GM21529 (cell line): Measurements from ENCODE around the gene TTLL12.

Experiments used
- ATAC-seq: cut with Tn5 transposase; IDR thresholded peaks from one replicate; pipeline ENCODE4 v1.9.1; 2021; ENCODE audit not compliant: unreplicated experiment

The TTLL12 gene

DNA sequence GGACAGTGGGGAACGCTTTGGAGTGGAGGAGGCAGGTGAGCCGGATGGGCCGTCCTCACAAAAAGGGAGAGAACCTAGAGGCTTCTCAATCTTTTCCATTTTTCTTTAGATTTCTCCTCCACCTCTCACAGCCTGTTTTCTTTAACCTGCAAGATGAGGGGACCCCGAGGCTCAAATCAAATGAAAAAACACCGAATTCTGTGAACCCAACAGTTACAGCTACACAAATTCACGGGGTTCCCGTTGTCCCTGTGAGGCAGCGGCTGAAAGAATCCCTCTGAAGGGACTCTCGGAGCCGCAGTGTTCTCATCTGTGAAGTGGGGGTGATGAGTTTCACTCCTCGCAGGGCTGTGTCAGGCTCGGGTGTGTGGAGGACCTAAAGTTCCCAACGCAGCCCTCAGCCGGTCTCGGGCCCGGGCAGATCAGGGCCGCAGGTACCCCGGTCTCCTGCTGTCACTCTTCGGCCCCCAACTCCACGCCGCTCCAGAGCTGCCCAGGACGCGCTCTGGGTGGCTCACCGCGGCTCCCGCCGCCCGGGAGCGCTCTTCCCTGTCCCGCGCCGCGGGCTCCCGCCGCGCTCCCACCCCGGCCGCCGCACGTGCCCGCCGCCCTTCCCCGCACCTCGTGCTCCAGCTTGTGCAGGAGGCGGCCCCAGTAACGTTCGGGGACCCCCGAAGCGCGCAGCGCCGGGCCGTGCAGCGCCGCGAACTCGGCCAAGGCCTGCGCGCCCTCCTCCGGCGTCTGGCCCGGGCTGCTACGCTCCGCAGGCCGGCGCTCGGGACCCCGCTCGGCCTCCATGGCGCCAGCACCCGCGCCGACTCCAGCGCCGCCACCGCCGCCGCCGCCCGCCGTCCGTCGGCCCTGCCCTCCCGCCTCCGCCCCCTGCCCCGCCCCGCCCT lies at the start of gene TTLL12:
TSS of gene TTLL12 (minus strand) at position 863 of the 899 bp plus-strand sequence. CDS start at position 798, 65 bp downstream.
- ATAC-seq = peak; percentile 37

DNA sequence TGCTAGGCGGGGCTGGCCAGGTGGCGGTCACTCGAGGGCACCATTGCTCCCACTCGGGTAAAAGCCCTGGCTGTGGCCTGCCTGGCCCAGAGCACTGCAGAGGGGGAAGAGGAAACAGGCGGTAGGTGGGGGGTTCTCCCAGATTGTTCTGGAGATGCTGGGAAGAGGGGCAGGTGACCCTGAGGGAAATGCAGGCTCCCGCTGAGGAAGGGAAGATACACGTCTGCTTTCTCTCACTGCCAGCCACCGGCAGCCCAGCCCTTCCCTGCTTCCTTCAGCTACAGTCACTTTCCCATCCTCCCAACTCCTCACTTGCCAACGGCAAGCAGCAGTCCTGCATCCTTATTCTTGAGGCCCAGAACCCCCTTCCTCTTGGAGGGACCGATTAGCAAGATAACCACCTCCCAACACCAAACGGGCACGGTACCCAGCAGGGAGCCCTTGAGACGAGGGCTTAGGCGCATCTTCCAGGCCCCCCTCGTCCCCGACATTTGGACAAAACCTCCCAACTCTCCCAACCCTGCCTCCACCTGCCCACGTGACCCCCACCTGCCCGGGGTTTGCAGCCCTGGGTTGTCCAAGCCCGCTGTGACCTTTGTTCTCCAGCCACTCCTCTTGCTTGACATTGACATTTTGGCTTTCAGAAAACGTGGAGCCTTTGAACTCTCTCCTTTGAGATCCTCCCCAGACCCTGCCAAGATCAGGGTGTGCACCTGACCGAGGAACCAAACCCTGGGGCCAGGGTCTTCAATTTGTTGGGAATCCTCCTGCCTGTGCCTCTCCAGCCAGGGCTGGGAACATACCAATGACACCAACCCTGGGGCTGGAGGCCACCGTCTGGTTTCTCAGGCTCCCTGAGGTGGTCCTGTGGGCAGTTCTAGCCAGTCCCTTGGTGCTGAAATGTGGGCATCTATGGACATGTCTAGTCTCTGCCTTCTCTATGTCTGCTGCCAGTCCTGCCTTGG lies 48.8 kb upstream of the TTLL12 start:
- no peak for ATAC-seq

DNA sequence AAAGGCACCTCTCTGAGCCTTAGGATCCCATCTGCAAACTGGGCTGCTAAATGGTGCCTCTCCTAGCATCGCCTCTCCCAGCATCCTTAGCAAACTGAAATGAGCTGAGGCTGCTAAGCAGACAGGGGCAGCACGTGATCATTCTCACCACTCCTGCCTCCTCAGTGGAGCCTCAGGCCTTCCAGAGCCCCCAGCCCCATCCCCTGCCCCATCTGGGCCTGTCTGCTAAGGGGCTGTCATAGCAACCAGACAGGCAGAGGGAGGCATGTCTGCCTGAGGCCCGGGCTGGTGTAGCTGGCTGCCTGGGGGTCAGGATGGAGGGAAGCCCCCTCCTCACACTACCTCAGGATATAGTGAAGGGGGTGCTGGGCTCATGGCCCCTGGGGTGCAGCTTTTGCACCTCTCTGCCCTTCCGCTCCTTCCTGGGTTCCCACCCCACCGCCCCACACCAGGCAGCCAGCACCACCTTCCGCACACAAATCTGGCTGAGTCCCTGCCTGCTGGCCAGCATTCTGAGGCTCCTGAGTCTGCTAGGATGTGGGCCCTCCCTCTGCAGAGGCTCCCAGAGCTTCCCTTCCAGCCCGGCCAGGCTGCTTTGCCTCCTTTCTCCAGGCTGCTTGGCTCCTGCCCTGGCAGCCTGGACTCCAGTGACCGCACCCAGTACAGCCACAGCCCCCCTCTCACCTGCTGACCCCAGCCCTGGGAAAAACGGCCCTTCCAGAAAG lies 47.5 kb upstream of the TTLL12 start:
- ATAC-seq = no peak

DNA sequence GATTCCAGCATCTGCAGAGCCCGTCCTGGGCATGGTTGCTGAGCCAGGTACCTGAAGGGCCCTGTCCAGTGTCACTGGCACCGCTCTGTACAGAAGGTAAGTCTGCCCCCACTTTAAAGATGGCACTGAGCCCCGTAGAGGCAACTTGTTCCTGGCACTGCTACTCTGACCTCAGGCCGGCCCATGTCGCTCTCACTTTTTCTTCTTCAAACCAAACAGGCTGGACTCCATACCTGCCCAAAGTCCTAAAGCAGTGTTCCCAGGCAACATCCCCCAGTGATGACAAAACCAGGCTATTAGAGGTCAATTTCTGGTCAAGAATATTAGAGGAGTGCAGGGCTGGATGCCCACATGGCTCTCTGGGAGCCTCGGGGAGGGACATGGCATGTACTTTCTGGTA lies 46.6 kb upstream of the TTLL12 start:
- ATAC-seq = no peak

DNA sequence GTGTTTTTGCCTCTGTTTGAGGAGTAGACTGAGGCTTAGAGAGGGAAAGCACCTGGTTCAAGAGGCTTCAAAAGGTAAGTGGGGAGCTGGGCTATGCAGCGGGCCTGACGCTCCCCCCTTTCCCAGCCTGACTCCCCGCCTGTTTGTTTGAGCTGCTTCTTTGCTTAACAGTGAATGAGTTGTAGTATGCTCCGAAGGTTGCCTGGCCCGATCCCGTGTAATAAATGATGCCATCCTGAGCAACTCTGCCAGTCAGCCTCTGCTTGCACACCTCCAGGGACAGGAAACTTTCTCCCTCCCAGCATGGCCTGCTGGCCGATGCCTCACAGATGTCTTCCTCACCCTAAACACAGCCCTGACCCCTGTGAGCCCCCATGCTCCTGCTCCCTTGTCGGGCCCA lies 45.5 kb upstream of the TTLL12 start:
- ATAC-seq = no peak

DNA sequence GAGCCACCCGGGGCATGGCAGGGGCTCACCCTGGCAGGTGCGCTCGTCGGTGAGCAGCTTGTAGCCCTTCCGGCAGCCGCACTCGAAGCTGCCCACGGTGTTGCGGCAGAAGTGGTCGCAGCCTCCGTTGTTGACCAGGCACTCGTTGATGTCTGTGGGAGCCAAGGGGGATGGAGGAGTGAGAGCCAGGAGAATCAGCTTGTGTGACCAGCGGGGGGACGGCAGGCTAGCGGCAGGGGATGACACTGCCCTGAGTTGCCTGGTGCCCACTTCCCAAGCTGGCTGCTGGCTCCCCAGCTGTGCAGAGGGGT lies 44.7 kb upstream of the TTLL12 start:
- no peak for ATAC-seq

DNA sequence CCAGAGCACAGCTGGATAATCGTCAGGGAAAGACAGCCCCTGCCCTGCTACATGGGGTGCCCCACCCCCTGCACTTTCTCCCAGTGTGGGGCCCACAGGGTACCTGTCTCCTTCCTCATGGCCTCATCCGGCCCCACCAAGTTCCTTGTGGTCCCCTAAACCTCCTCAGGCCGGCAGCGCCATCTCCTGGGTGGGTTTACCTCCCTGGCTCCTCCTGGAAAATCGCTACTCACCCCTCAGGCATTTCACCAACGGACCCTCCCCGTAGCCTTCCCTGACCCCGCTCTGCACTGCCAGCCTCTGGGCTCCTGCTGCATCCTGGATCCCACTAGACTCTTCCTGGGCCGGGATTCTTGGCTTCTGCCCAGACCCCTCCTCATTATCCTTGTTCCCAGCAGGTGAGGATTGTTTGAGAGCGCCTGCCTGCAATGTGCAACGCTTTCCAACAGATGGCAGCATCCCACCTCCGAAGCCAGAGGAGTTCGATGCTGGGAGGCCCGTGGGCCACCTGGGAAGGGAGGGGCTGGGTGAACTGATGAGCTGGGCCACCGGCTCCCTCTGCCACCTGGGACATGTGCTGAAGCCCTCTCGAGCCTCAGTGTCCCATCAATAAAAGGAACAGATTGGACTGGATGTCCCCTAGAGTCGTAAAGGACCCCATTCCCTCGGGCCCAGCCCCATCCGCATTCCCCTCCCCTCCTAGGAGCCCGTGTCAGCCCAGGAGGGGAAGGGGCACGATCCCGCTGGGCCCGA lies 44.2 kb upstream of the TTLL12 start:
- no peak for ATAC-seq

DNA sequence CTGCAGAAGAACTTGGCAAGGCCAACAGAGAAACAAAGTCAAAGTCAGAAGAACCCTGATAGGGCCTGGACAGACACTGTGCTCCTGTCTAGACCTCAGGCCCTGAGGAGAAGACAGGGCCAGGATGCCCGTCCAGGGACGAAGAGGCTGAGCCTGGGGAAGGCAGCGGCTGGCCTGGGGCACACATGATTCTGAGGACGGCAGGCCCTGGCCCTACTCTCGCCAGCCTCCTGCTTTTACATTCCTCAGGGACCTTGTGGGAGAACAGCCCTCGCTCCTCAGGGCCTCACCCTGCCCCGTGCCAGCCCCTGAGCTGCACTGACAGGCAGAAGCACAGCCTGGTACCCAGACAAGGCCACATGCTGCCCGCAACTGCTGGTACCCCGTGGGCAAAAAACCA lies 43.6 kb upstream of the TTLL12 start:
- no peak for ATAC-seq

DNA sequence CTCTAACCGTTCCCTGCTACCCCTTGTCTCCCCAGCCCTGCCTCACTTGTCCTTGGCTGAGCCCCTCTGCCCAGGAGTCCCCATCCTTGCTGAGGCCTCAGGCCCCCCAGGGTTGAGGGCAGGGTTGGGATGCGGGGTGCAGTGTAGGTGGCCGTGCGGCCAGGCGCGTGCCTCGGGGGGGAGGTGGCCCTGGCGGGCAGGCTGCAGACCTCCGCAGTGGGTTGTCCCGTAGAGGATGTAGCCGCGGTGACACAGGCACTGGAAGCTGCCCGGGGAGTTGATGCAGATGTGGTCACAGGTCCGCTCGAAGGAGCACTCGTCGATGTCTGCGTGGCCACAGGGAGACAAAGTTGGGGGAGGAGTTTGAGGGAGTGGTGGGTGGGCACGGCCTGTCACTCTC lies 41.9 kb upstream of the TTLL12 start:
- ATAC-seq = no peak

DNA sequence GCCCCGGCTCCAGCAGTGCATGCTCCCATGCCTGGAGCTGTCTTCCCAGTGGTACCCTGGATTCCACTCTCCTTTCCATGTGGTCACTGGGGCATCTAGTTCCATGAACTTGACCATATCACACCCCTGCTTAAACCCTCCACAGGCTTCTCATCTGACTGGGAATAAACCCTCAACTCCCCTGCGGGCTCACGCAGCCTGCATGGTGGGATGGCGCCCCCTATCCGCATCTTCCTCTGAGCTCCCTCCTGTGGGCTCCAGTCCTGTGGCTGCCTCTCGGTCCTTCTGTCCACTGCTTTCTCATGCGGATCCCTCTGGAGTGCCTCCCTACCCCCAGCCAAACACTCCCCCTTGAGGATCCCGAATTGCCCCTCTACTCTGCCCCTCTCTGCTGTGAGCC lies 41.4 kb upstream of the TTLL12 start:
- ATAC-seq = no peak

DNA sequence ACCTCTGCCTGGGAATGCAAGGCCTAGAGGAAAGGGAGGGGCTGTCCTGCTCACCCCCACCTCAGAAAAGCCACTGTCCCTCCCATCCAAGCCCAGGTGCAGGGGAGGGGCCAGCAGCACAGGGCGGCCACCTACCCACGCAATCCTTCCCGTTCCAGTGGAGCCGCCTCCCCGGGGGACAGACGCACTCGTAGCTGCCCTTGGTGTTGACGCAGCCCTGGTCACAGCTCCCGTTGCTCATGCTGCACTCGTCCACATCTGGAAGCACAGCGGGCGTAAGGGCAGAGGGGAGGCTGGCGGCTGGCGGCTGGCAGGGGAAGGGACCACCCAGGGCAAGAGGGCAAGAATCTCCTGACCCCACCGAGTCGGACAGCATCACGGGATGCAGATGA lies 40.3 kb upstream of the TTLL12 start:
- no peak for ATAC-seq

DNA sequence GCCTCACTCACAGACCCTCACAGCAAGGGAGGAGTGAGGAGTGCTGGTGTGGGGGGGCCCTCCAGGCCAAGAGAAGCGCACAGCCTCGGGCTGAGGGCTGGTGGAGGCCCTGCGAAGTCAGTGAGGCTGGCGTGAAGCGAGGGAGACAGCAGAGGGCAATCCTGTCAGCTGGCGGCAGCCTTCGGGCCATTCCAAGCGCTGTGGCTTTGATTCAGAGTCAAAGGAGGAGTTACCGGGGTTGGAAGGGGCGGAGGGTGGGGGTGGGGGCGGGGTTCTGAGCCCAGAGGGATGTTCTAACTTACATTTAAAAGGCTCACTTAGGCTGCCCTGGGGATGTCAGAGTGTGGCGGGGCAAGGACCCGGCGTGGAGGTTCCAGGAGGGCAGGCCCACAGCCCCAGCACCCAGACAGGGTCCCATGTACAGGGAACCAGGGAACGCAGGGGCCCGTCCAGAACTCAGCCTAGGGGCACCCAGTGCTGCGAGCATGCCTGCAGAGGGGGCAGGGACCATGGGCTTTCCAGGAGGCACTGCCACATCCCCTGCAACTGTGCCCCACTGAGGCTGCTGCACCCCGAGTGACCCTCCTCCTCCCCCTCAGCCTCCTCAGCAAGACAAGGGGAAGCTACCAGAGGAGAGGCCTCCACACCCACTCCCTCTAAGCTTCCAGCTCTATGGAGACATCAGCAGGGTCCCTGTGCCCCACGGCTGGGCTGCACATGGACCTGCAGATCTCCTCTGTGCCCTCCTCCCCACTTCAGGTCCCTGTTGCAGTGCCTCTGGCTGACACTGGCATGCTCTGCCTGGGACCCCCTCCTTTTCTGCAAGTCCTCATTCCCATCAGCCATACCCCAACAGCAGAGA lies 39.7 kb upstream of the TTLL12 start:
- no peak for ATAC-seq

DNA sequence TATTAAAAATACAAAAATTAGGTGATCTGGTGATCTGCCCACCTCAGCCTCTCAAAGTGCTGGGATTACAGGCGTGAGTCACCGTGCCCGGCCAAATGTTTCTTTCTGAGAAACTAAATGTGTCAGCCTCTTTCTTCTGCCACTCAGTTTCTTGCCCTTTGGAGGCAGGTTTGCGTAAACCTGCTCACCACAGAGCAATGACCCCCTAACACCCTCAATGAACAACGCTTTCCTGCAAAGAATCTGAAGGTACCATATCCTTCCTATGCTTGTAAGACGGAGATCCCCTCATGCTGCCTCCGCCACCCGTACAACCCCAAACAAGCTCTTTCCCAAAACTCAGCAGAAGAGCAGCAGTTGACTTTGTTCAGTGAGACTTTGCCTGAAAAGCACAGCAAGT lies 38.7 kb upstream of the TTLL12 start:
- no peak for ATAC-seq

DNA sequence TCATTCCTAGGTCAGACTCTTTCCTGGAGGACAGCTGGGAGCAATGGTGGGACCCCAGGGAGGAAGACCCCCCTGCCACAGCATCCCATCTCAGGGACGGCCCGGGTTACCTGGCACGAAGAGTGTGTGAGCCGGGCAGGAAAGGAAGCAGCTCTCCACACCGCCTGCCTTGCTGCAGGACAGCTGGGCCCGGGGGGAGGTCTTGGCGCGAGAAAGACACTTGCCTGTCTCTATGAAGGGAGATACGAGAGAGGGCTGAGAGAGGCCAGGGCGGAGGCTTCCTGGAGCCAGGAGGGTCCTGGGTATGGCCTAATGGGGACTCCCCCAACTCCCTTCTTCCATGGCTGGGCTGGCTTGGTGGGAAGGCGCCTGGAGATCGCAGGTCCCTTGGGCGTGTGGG lies 36.1 kb upstream of the TTLL12 start:
- ATAC-seq = no peak

DNA sequence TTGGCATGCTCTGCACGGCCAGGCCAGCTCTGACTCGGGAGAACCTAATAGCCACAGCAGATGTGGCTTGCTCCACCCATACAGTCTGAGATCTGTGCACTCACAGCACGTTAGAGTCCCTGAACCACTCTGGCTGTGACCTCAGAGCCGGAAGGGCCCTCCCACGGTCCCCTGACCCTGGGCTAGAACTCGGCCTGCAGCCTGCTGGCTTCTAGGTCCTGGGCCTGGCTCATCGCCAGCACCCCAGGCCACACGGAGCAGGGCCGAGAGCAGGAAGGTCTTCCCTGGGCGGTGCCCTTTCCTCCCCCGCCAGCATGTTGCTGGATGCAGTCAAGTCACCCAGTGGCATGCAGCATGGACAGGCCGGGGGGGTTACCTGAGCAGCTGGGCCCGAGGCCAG lies 35.3 kb upstream of the TTLL12 start:
- no peak for ATAC-seq

DNA sequence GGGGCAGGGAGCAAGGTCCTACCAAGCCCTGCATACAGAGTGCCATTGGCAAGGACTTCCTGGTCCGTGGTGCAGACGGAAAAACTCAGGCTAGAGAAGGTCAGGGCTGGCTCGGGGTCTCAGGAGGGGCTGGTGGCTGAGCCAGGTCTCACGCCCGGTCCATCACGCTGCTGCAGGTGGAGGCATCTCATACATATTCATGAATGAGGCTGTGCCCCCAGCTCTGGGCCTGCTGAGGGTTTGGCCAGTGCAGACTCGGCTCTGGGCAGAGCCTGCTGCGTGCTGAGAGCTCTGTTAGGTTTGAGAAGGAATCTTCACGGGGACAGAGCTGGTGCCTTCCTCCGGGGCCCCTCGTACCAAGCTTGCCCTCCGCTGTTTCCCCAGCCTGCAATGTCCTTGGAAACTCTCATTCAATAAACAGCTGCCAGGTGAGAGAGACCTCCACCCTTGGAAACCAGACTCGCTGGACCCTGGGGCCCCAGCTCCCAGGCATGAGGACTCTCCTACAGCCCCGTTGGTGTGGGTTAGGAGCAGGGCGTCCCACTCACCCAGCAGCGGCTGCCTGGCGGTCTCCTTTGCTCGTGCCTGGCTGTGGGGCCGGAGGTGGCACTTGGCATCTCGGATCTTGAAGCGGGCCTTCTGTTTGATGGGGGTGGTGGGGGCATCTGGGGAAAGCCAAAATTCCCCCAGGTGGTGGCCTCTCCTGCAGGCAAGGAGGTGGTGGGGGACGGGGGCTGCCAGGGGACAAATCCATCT lies 33.9 kb upstream of the TTLL12 start:
- ATAC-seq = no peak

DNA sequence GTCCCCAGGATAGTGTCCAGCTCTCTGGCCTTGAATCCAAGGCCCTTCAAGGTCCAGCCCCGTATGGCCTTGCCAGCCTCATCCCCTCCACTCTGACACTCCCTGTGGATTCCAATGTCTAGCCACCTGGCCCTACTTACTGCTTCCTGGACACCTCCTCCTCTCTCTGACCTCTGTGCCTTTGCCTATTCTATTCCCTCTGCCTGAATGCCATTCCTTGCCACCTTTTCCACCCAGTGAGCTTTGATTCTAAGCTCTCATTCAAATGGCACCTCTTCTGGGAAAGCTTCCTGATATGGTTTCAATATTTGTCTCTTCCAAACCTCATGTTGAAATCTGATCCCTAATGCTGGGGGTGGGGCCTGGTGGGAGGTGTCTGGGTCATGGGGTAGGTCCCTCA lies 31.9 kb upstream of the TTLL12 start:
- ATAC-seq = no peak

DNA sequence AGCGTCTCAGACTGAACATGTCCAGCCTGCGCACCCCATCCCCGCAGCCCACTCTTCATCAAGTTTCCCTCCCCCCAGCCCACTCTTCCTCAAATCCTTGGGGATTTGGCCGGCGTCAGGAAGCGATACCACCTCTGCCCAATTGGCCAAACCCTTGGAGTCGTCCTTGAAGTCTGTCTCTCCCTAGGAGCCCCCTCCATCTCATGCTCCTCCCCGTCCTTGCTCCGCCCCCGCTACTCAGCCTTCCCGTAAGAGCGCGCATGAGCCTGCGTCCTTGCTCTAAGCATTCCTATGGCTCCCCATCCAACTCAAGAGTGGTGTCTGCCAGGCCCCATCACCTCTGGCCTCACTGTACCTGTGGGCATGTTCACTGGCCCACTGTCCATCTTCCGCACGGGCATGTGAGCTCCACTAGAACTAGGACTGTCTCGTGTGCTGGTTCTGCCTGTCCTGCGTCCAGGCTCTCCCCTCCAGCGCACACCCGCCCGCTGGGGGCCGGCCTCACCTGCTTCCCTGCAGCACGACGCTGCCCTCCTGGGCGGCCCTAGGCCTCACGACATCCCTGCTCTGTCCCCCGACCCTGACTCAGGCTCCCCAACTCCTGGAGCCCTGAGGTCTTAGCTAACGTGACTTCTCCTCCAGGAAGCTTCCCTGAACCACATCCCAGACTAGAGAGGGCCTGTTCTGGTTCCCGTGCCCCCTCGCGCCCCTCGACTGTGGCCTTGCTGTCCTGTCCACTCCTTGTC lies 30.5 kb upstream of the TTLL12 start:
- ATAC-seq = no peak
